OCI-LY3 (cell line): ENCODE results near the gene SCAP.
"Not testable (repeated sequence)": the region's sequence is repeated elsewhere in the genome, so short reads cannot be mapped to it uniquely, and the experiment has no call there.

Experiments
- H2AFZ ChIP-seq: fragments of 200-600, 300-600 bp; shearing (Covaris generic); 2 replicates; pipeline ENCODE4 v1.6.0; 2014; ENCODE audit warnings: antibody characterized with exemption, low read depth, low read length
- H3K27ac ChIP-seq: fragments of 200-600, 300-600 bp; sonication (generic); 2 replicates; pipeline ENCODE4 v1.5.1; 2014; ENCODE audit warnings: mild to moderate bottlenecking, low read length, moderate library complexity, mixed read lengths
- H3K27me3 ChIP-seq: fragments of 200-600, 300-600 bp; sonication (generic); 2 replicates; pipeline ENCODE4 v1.6.1; 2014; ENCODE audit warnings: low read depth, low read length, mixed read lengths
- H3K36me3 ChIP-seq: fragments of 200-600, 300-600 bp; sonication (generic); replicated peaks from 2 replicates; pipeline ENCODE3; 2014; ENCODE audit warnings: low read depth, low read length, mixed read lengths
- H3K4me1 ChIP-seq: fragments of 300-600, 200-600 bp; sonication (generic); 2 replicates; pipeline ENCODE4 v1.6.1; 2014; ENCODE audit warnings: low read length, mixed read lengths
- H3K4me2 ChIP-seq: fragments of 200-600, 300-600 bp; sonication (generic); 2 replicates; pipeline ENCODE4 v1.6.1; 2014; ENCODE audit warnings: low read length, mixed read lengths
- H3K4me3 ChIP-seq: fragments of 300-600, 200-600 bp; sonication (generic); 2 replicates; pipeline ENCODE4 v1.5.1; 2014; ENCODE audit warnings: antibody characterized with exemption, mild to moderate bottlenecking, low read length, moderate library complexity
- H3K79me2 ChIP-seq: fragments of 300-600, 200-600 bp; shearing (Covaris generic); 2 replicates; pipeline ENCODE4 v1.6.1; 2014; ENCODE audit warnings: mild to moderate bottlenecking, low read length, mixed read lengths
- H3K9ac ChIP-seq: fragments of 300-600, 200-600 bp; shearing (Covaris generic); 2 replicates; pipeline ENCODE4 v1.6.0; 2014; ENCODE audit warnings: mild to moderate bottlenecking, low read length, moderate library complexity
- H3K9me3 ChIP-seq: fragments of 200-600, 300-600 bp; shearing (Covaris generic); 2 replicates; pipeline ENCODE4 v1.6.1; 2014; ENCODE audit warnings: low read length, mixed read lengths; ENCODE audit not compliant: insufficient read depth
- H4K20me1 ChIP-seq: fragments of 200-600, 300-600 bp; sonication (generic); 2 replicates; pipeline ENCODE4 v1.6.1; 2016; ENCODE audit warnings: low read length, mixed read lengths; ENCODE audit not compliant: insufficient read depth
- CTCF ChIP-seq: fragments of 200-600, 300-600 bp; sonication (generic); IDR thresholded peaks from 2 replicates; pipeline ENCODE4 v1.5.1; 2014; ENCODE audit warnings: antibody characterized with exemption, low read length, low read depth
- EZH2phosphoT487 ChIP-seq: fragments of 200-600 bp; shearing (Covaris generic); IDR thresholded peaks from 2 replicates; pipeline ENCODE4 v1.6.1; 2018; ENCODE audit warnings: antibody characterized with exemption, mixed run types, low read depth

SCAP gene

GRCh38 chr3:47469616-47470015, 6.1 kb downstream of the SCAP start:
- H3K4me2 ChIP-seq: no peak overlapping the region
- H2AFZ ChIP-seq: no peak overlapping the region
- peaks cover 27% of the 10 kb centered on the region for H4K20me1 ChIP-seq
- H3K36me3 ChIP-seq: peaks cover 9% of the 10 kb centered on the region
- H3K9ac ChIP-seq: no peak overlapping the region
- peaks cover 17% of the 10 kb centered on the region for H3K4me1 ChIP-seq
- H3K27me3 ChIP-seq: no peaks in the 10 kb centered on the region
- peaks cover 91% of the 10 kb centered on the region for H3K79me2 ChIP-seq
- TF ChIP-seq CTCF (no peak), EZH2phosphoT487 (no peak)
- H3K9me3 ChIP-seq: no peaks in the 10 kb centered on the region
- H3K27ac ChIP-seq: no peak overlapping the region
- no peak overlapping the region for H3K4me3 ChIP-seq

- H3K79me2 ChIP-seq: peaks cover 90% of the 10 kb centered on the region
These were observed 7.4 kb downstream of the SCAP start for GRCh38 chr3:47468315-47468714.

GRCh38 chr3:47464588-47464987, 11.2 kb downstream of the SCAP start:
- Histone ChIP-seq H3K36me3 (peaks cover 10% of the 10 kb centered on the region), H3K9ac (no peak overlapping the region), H3K27ac (no peak overlapping the region), H3K4me3 (no peak overlapping the region), H3K4me1 (peaks cover 14% of the 10 kb centered on the region), H3K9me3 (no peaks in the 10 kb centered on the region), H2AFZ (no peak overlapping the region), H3K27me3 (no peaks in the 10 kb centered on the region), H3K79me2 (peaks cover 89% of the 10 kb centered on the region), H3K4me2 (no peak overlapping the region), H4K20me1 (peaks cover 19% of the 10 kb centered on the region)
- no peak for TF ChIP-seq CTCF
- TF ChIP-seq EZH2phosphoT487: no peak

More at GRCh38 chr3:47468315-47468714, 7.4 kb downstream of the SCAP start:
- not testable (repeated sequence) for H3K4me3 ChIP-seq, H2AFZ ChIP-seq, H3K9ac ChIP-seq, H3K4me2 ChIP-seq, H3K9me3 ChIP-seq, H3K27ac ChIP-seq, H3K27me3 ChIP-seq, H3K36me3 ChIP-seq
- Histone ChIP-seq H3K4me1 (peaks cover 14% of the 10 kb centered on the region), H4K20me1 (peaks cover 25% of the 10 kb centered on the region)

GRCh38 chr3:47459534-47460085, 16.1 kb downstream of the SCAP start:
- not testable (repeated sequence) for H3K27me3 ChIP-seq, H3K4me3 ChIP-seq, H3K4me2 ChIP-seq, H2AFZ ChIP-seq, H3K9ac ChIP-seq, H3K27ac ChIP-seq, H3K36me3 ChIP-seq, H3K4me1 ChIP-seq, H3K9me3 ChIP-seq
- Histone ChIP-seq H4K20me1 (peaks cover 33% of the 10 kb centered on the region), H3K79me2 (peaks cover 89% of the 10 kb centered on the region)

GRCh38 chr3:47456984-47457383, 18.8 kb downstream of the SCAP start:
- H3K9ac ChIP-seq: no peak overlapping the region

More at GRCh38 chr3:47456984-47457383, 18.8 kb downstream of the SCAP start:
- Histone ChIP-seq H3K27me3 (no peaks in the 10 kb centered on the region), H3K36me3 (peaks cover 11% of the 10 kb centered on the region), H3K4me1 (no peaks in the 10 kb centered on the region), H3K4me3 (no peak overlapping the region), H3K79me2 (peaks cover 90% of the 10 kb centered on the region), H3K9me3 (no peaks in the 10 kb centered on the region), H3K4me2 (no peak overlapping the region), H4K20me1 (peaks cover 41% of the 10 kb centered on the region), H3K27ac (no peak overlapping the region), H2AFZ (no peak overlapping the region)
- TF ChIP-seq EZH2phosphoT487 (no peak), CTCF (no peak)
